SJCRH30 (cell line): Measurements from ENCODE around the gene SLC66A2. TPM values are rescaled to one million over a fixed set of nuclear protein-coding genes. Genes with fewer than 3 reads are reported as not detected.

Source experiments
- DNase-seq, 2 experiments: peaks; one replicate each; pipeline ENCODE4 v3.0.0-alpha.2; 2015 to 2020
- H3K27ac ChIP-seq: fragments of 250-450 bp; sonication (Bioruptor Pico); 2 replicates; pipeline ENCODE4 v1.5.1; 2020; ENCODE audit warnings: mild to moderate bottlenecking, moderate library complexity
- H3K27me3 ChIP-seq: fragments of 250-450 bp; sonication (Bioruptor Pico); 2 replicates; pipeline ENCODE4 v1.5.1; 2020; ENCODE audit warnings: mild to moderate bottlenecking, moderate library complexity
- H3K36me3 ChIP-seq: fragments of 250-450 bp; sonication (Bioruptor Pico); 2 replicates; pipeline ENCODE4 v1.5.1; 2020; ENCODE audit warnings: mild to moderate bottlenecking, moderate library complexity
- H3K4me1 ChIP-seq: fragments of 250-450 bp; sonication (Bioruptor Pico); 2 replicates; pipeline ENCODE4 v1.5.1; 2020; ENCODE audit warnings: mild to moderate bottlenecking, moderate library complexity
- H3K4me3 ChIP-seq: fragments of 250-450 bp; sonication (Bioruptor Pico); 2 replicates; pipeline ENCODE4 v1.5.1; 2020; ENCODE audit warnings: mild to moderate bottlenecking, moderate library complexity
- H3K9me3 ChIP-seq: fragments of 250-450 bp; sonication (Bioruptor Pico); replicated peaks from 2 replicates; pipeline ENCODE4 v1.5.1; 2020; ENCODE audit warnings: mild to moderate bottlenecking, moderate library complexity
- total RNA-seq: library from RNA; depleted of rRNA; stranded (reverse); fragments of >200 nt; shearing (Covaris generic); gene quantifications from 2 replicates; pipeline ENCODE4 v1.2.3, GENCODE V29; 2014

The SLC66A2 gene
- total RNA-seq, 1 experiment from 2014 or later, result 16.3 TPM

DNA sequence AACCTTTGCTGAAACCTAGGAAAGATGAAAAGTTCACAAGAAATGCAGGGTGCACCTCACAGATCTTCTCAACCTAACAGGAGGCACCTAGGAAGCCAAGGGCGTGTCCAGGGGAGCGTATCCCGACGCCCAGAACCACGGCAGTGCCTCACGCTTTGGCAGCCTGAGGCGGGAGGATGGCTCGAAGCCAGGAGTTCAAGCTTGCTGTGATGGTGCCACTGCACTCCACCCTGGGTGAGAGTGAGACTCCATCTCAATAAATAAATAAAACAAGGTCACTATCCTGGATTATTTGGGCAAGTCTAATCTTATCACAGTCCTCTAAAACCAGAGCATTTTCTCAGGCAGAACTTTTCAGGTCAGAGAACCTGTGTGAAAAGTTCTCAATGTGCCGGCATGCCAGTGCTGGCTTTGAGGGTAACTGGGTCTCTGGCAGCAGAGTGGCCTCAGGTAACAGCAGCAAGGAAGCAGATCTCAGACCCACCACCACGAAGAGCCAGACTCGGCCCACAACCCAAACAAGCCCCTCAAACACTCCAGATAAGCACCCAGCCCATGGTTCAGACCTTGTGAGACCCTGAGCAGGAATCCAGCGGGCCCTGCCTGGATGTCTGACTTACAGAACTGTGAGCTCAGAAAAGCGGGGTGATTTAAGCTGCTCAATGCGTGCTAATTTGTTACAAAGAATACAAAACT lies 24.7 kb upstream of the SLC66A2 start:
- no peaks in the 10 kb centered on the region for H3K27me3 ChIP-seq
- H3K4me1 ChIP-seq, result no peaks in the 10 kb centered on the region
- H3K27ac ChIP-seq, result no peak overlapping the region
- H3K36me3 ChIP-seq, result peaks cover 4% of the 10 kb centered on the region
- no peaks in the 10 kb centered on the region for H3K9me3 ChIP-seq
- no peak for DNase-seq
- no peak overlapping the region for H3K4me3 ChIP-seq

- Histone ChIP-seq H3K27me3 (no peaks in the 10 kb centered on the region), H3K4me1 (no peaks in the 10 kb centered on the region)
Measured at GRCh38 chr18:79975043-79975442, 23.6 kb upstream of the SLC66A2 start.

GRCh38 chr18:79974025-79974654 lies 22.7 kb upstream of the SLC66A2 start:
- DNase-seq, result no peak
- H3K27ac ChIP-seq, result no peak overlapping the region
- no peak overlapping the region for H3K4me3 ChIP-seq
- H3K4me1 ChIP-seq, result no peaks in the 10 kb centered on the region
- no peaks in the 10 kb centered on the region for H3K27me3 ChIP-seq
- peaks cover 4% of the 10 kb centered on the region for H3K36me3 ChIP-seq
- no peaks in the 10 kb centered on the region for H3K9me3 ChIP-seq

More at GRCh38 chr18:79975043-79975442, 23.6 kb upstream of the SLC66A2 start:
- DNase-seq, result no peak
- Histone ChIP-seq H3K9me3 (no peaks in the 10 kb centered on the region), H3K4me3 (no peak overlapping the region), H3K27ac (no peak overlapping the region), H3K36me3 (peaks cover 4% of the 10 kb centered on the region)

GRCh38 chr18:79973517-79973916 lies 22.1 kb upstream of the SLC66A2 start:
- DNase-seq, result no peak
- Histone ChIP-seq H3K4me3 (no peak overlapping the region), H3K36me3 (peaks cover 4% of the 10 kb centered on the region), H3K27ac (no peak overlapping the region), H3K9me3 (no peaks in the 10 kb centered on the region), H3K4me1 (no peaks in the 10 kb centered on the region), H3K27me3 (no peaks in the 10 kb centered on the region)

DNA sequence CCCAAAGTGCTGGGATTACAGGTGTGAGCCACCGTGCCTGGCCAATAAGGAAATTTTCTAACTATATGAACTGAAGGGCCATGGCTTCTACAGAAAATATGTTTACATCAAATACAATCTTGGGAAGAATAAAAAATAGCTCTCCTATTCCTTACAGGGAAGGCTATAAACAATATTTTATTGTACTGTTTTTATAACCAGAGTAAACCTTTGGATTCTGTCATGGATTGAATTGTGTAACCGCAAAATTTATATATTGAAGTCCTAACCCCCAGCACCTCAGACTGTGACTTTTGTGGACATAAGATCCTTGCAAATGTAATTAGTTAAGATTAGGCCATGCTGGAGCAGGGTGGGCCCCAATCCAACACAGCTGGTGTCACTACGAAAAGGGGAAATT lies 21.3 kb upstream of the SLC66A2 start:
- Histone ChIP-seq H3K27me3 (no peaks in the 10 kb centered on the region), H3K36me3 (peaks cover 4% of the 10 kb centered on the region)
- no peak for DNase-seq

GRCh38 chr18:79971986-79972385 lies 20.5 kb upstream of the SLC66A2 start:
- Histone ChIP-seq H3K27me3 (no peaks in the 10 kb centered on the region), H3K4me1 (no peaks in the 10 kb centered on the region), H3K36me3 (peaks cover 4% of the 10 kb centered on the region), H3K4me3 (no peak overlapping the region), H3K27ac (no peak overlapping the region), H3K9me3 (no peaks in the 10 kb centered on the region)
- no peak for DNase-seq

More for the DNA sequence above, 21.3 kb upstream of the SLC66A2 start:
- H3K27ac ChIP-seq, result no peak overlapping the region
- H3K9me3 ChIP-seq, result no peaks in the 10 kb centered on the region
- no peak overlapping the region for H3K4me3 ChIP-seq
- no peaks in the 10 kb centered on the region for H3K4me1 ChIP-seq

DNA sequence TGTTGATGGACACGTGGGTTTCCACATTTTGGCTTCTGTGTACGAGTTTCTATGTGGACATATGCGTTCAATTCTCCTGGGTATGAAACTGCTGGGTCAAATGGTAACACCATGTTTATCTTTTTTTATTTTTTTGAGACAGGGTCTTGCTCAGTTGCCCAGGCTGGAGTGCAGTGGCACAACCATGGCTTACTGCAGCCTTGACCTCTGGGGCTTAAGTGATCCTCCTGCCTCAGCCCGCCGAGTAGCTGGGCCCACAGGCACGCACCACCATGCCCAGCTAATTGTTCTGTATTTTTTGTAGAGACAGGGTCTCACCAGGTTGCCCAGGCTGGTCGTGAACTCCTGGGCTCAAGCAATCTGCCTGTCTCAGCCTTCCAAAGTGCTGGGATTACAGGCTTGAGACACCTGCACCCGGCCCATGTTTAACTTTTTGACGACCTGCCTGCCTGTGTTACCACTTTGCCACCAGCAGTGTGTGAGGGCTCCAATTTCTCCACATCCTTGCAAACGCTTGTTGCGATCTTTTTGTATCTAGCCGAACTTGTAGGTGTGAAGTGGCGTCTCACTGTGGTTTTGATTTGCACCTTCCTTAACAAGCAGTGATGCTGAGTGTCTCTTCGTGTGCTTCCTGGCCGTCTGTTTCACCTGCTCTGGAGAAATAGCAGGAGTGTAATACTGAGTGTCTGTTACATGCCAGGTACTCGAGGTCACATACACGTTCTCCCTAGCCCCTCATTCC lies 19.9 kb upstream of the SLC66A2 start:
- Histone ChIP-seq H3K36me3 (peaks cover 4% of the 10 kb centered on the region), H3K4me1 (no peaks in the 10 kb centered on the region), H3K4me3 (no peak overlapping the region), H3K9me3 (no peaks in the 10 kb centered on the region), H3K27ac (no peak overlapping the region), H3K27me3 (no peaks in the 10 kb centered on the region)
- no peak for DNase-seq

DNA sequence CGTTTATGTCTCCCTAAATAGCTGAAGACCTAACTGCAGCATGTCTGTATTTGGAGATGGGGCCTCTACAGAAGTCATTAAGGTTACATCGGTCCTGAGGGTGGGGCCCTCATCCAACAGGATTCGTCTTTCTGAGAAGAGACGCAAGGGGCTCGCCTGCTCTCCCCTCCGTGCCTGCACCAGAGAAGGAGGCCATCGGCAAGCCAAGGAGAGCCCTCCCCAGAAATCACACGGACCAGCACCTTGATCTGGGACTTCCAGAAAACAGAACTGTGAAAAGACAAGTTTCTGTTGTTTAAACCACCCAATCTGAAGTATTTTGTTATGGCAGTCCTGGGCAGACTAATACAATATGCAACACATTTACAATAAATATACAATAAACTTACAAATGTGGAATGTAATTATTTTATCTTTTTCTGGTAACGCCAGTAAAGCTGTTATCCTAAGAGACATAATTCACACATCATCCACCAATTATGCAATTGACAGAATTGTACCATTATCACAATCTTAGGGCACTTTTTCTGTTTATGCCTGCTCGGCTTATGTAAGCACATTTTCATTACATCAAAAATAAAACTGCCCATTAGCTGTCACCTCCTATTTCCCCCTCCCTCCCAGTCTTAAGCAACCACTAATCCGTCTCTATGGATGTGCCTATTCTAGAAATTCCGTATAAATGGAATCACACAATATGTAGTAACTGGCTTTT lies 19.1 kb upstream of the SLC66A2 start:
- Histone ChIP-seq H3K4me1 (no peaks in the 10 kb centered on the region), H3K27ac (no peak overlapping the region), H3K27me3 (no peaks in the 10 kb centered on the region), H3K4me3 (no peak overlapping the region), H3K36me3 (peaks cover 4% of the 10 kb centered on the region), H3K9me3 (no peaks in the 10 kb centered on the region)
- DNase-seq, result no peak

GRCh38 chr18:79965119-79965902 lies 13.9 kb upstream of the SLC66A2 start:
- H3K4me1 ChIP-seq, result peaks cover 9% of the 10 kb centered on the region
- DNase-seq, result no peak

DNA sequence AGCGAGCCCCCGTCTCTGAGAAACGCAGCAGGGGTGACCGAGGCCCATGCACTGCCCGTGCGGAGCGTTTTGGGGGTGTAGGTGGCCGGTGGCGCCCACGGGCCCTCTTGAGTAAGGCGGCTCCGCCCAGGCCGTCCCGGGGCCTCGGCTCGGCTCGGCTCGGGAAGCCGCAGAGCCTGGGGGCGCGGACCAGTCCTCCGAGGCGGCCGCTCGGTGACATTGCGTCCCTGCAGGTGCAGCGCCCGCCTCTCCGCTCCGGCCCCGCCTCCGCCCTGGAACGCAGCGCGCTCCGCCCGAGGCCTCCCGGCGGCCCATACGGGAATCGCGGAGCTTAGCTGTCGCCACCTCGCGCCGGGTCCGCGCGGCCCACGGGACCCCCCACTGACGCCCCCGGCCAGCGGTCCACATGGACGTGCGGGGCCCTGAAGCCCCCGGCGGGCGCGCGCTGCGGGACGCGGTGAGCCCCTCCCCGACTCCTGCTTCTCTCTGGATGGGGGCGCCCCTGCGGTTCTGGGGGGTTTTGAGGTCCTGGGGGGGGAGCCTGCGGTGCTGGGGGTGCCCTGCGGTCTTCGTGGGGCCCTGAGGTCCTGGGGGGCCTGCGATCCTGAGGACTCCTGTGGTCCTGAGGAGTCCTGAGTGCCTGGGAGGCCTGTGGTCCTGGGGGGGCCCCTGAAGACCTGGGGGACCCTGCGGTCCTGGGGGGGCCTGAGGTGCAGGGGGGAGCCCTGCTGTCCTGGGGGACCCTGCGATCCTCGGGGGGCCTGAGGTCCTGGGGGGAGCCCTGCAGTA lies 13.1 kb upstream of the SLC66A2 start, which contains the start of gene HSBP1L1:
Gene HSBP1L1 (plus strand): TSS at position 314 of the 789 bp plus-strand sequence. CDS start 93 bp downstream, at position 407.
- Histone ChIP-seq H3K27ac (no peak within 1 kb of the TSS), H3K4me3 (no peak within 1 kb of the TSS), H3K9me3 (no peaks in the 10 kb centered on the region), H3K27me3 (no peaks in the 10 kb centered on the region), H3K36me3 (no peaks in the 10 kb centered on the region), H3K4me1 (peaks cover 9% of the 10 kb centered on the region)
- no peak for DNase-seq

More at GRCh38 chr18:79965119-79965902, 13.9 kb upstream of the SLC66A2 start:
- H3K27me3 ChIP-seq, result no peaks in the 10 kb centered on the region
- H3K36me3 ChIP-seq, result no peaks in the 10 kb centered on the region
- no peaks in the 10 kb centered on the region for H3K9me3 ChIP-seq
- H3K4me3 ChIP-seq, result no peak overlapping the region
- no peak overlapping the region for H3K27ac ChIP-seq

DNA sequence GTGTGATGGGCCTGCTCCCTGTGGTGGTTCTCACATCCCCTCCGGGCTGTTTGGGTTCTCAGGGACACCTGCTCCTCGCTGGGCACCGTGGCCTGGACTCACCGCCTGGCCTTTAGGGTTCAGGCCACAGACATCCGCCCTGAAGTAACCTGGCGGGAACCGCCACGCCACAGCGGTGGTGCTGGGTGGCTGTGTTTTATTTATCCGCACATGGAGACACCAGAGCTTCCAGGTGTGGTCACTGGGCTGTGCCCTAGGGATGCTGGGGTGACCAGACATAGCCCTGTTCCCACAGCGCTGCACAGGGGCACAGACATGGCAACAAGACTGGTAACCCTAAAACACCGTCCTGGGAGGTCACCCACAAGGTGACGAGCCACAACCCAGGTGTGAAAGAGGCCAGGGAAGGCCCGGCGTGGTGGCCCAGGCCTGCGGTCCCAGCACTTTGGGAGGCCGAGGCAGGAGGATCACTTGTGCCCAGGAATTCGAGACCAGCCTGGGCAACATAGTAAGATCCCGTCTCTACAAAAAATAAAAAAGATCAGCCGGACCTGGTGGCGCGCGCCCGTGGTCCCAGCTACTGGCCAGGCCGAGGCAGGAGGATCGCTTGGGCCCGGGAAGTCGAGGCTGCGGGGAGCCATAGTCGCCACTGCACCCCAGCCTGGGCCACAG lies 12.3 kb upstream of the SLC66A2 start:
- DNase-seq, result no peak
- Histone ChIP-seq H3K9me3 (no peaks in the 10 kb centered on the region), H3K4me3 (no peak overlapping the region), H3K4me1 (peaks cover 13% of the 10 kb centered on the region), H3K36me3 (no peaks in the 10 kb centered on the region), H3K27me3 (no peaks in the 10 kb centered on the region), H3K27ac (no peak overlapping the region)

DNA sequence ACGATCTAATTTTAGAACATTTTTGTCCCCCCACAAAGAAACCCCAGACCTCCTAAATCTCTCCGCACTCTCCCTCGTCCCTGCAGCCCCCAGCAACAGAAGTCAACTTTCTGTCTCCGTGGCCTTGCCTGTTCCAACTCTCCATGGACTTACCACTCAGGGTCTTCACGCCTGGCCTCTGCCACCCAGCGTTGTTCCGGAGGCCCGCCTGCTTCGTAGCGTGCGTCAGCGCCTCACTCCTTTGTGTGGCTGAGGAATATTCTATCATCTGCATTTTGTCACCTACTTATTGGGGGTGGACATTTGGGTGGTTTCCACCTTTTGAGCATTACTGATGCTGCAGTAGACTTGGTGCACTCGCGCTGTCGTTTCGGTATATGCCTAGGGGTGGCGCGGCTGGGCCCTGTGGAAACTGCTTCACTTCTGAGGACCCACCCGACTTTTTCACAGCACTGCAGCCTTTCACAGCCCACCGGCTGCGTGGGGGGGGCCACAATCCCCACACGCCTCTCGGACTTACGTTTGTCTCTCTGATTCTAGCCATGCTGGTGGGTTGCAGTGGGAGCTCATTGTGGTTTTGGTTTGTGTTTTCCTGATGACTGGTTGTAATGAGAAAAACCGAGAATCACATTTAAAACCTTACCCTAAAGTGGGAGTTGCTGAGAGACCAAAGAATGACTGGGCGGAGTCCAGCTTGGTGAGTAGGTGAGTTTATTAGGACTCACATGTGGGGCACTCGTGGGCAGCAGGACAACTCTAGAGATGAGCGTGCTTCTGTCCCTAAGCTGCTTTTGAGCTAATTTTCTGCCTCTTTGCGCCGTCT lies 11.6 kb upstream of the SLC66A2 start:
- Histone ChIP-seq H3K36me3 (no peaks in the 10 kb centered on the region), H3K4me3 (no peak overlapping the region), H3K27me3 (no peaks in the 10 kb centered on the region), H3K27ac (no peak overlapping the region), H3K4me1 (peaks cover 16% of the 10 kb centered on the region), H3K9me3 (no peaks in the 10 kb centered on the region)
- no peak for DNase-seq
